Dendritic cell treated with granulocyte-macrophage colony-stimulating factor and Interleukin-4, amounts not matched to agents 40 ng/mL and 50 ng/mL, for 4 days (primary cell): Measurements from ENCODE around the gene BABAM2.
"Not testable (repeated sequence)": the region's sequence is repeated elsewhere in the genome, so short reads cannot be mapped to it uniquely, and the experiment has no call there.

Experiments used
- H3K27ac Mint-ChIP-seq: one replicate; pipeline ENCODE4 v1.8.0; 2022; ENCODE audit warnings: mild to moderate bottlenecking, mixed read lengths
- H3K27me3 Mint-ChIP-seq: one replicate; pipeline ENCODE4 v1.8.0; 2022; ENCODE audit warnings: mild to moderate bottlenecking, mixed read lengths
- H3K36me3 Mint-ChIP-seq: one replicate; pipeline ENCODE4 v1.8.0; 2022; ENCODE audit warnings: low read depth, mixed read lengths
- H3K4me1 Mint-ChIP-seq: one replicate; pipeline ENCODE4 v1.8.0; 2022; ENCODE audit warnings: low read depth, mixed read lengths
- H3K4me3 Mint-ChIP-seq: one replicate; pipeline ENCODE4 v1.8.0; 2022; ENCODE audit warnings: mild to moderate bottlenecking, moderate library complexity, mixed read lengths
- H3K9me3 Mint-ChIP-seq: one replicate; pipeline ENCODE4 v1.8.0; 2022; ENCODE audit warnings: mixed read lengths
- intact Hi-C: fragments of 100-400 bp; cut with micrococcal nuclease; formaldehyde crosslinking; loops from one replicate; pipeline ENCODE4 v1.15.0; 2022

Gene BABAM2

DNA sequence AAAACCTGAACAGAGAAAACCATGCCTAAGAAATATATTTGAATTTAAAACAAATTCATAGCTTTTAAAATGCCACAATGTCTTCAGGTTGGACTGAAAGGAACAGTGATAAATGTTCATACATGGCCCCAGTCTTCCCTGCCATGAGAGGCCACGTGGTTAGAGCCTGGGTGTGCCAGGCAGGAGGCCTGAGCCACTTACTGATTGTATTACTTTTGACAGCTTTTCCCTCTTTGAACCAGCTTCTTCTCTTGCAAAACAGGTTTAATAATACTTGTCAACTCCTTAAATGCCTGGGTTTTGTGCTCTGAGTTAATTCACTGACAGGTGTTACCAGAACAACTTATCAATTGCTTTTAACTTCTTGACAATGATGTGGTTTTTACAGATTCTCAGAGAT is 27.4 kb upstream of the BABAM2 start:
- peaks cover 30% of the 10 kb centered on the region for H3K4me1 Mint-ChIP-seq
- no peak overlapping the region for H3K4me3 Mint-ChIP-seq
- intact Hi-C loops = no loop called here
- no peak overlapping the region for H3K27ac Mint-ChIP-seq
- no peaks in the 10 kb centered on the region for H3K9me3 Mint-ChIP-seq
- no peaks in the 10 kb centered on the region for H3K36me3 Mint-ChIP-seq
- no peaks in the 10 kb centered on the region for H3K27me3 Mint-ChIP-seq

- H3K4me1 Mint-ChIP-seq = peaks cover 26% of the 10 kb centered on the region
- H3K4me3 Mint-ChIP-seq, H3K9me3 Mint-ChIP-seq, H3K27me3 Mint-ChIP-seq, intact Hi-C loops, H3K27ac Mint-ChIP-seq, H3K36me3 Mint-ChIP-seq: not testable (repeated sequence)
Measured at GRCh38 chr2:27863955-27864354, 26.6 kb upstream of the BABAM2 start.

- no peaks in the 10 kb centered on the region for H3K36me3 Mint-ChIP-seq
- H3K27ac Mint-ChIP-seq = no peak overlapping the region
- no peaks in the 10 kb centered on the region for H3K9me3 Mint-ChIP-seq
- H3K4me1 Mint-ChIP-seq = peaks cover 16% of the 10 kb centered on the region
- no peak overlapping the region for H3K4me3 Mint-ChIP-seq
- intact Hi-C loops = no loop called here
- no peaks in the 10 kb centered on the region for H3K27me3 Mint-ChIP-seq
Measured at GRCh38 chr2:27866237-27866636, 24.3 kb upstream of the BABAM2 start.

GRCh38 chr2:27869763-27870162 is 20.8 kb upstream of the BABAM2 start:
- H3K4me1 Mint-ChIP-seq = peaks cover 16% of the 10 kb centered on the region
- H3K36me3 Mint-ChIP-seq = no peaks in the 10 kb centered on the region
- no peak overlapping the region for H3K27ac Mint-ChIP-seq
- H3K27me3 Mint-ChIP-seq = no peaks in the 10 kb centered on the region
- intact Hi-C loops = no loop called here
- H3K9me3 Mint-ChIP-seq = no peaks in the 10 kb centered on the region
- H3K4me3 Mint-ChIP-seq = no peak overlapping the region

DNA sequence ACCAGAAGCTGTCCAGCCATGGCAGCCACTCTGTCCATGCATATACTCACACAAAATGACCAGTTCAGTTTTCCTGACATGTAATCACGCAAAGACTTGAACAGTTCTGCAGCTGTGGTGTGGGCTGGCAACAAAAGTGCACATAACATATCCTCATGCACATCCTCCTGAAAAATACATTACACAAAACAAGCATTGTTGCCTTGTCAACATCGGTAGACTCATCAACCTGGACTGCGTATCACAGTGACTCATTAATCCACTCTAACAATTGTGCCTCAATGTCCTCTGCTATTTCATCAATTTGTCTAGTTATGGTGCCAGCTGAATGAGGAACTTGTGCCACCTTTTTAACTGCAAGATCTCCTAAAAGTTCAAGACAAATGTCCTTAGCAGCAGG is 19.8 kb upstream of the BABAM2 start:
- Mint-ChIP-seq H3K4me1 (peaks cover 13% of the 10 kb centered on the region), H3K4me3 (no peak overlapping the region), H3K27me3 (no peaks in the 10 kb centered on the region), H3K9me3 (peaks cover 5% of the 10 kb centered on the region), H3K36me3 (peaks cover 3% of the 10 kb centered on the region), H3K27ac (no peak overlapping the region)
- intact Hi-C loops = no loop called here

- H3K4me1 Mint-ChIP-seq = peaks cover 6% of the 10 kb centered on the region
- no peak overlapping the region for H3K4me3 Mint-ChIP-seq
- H3K36me3 Mint-ChIP-seq = peaks cover 7% of the 10 kb centered on the region
- H3K27ac Mint-ChIP-seq = no peak overlapping the region
- intact Hi-C loops = no loop called here
- H3K27me3 Mint-ChIP-seq = no peaks in the 10 kb centered on the region
- peaks cover 10% of the 10 kb centered on the region for H3K9me3 Mint-ChIP-seq
Measured at GRCh38 chr2:27871802-27872201, 18.7 kb upstream of the BABAM2 start.

- Mint-ChIP-seq H3K4me1 (peaks cover 6% of the 10 kb centered on the region), H3K4me3 (no peak overlapping the region)
Measured at GRCh38 chr2:27873091-27873490, 17.4 kb upstream of the BABAM2 start.

DNA sequence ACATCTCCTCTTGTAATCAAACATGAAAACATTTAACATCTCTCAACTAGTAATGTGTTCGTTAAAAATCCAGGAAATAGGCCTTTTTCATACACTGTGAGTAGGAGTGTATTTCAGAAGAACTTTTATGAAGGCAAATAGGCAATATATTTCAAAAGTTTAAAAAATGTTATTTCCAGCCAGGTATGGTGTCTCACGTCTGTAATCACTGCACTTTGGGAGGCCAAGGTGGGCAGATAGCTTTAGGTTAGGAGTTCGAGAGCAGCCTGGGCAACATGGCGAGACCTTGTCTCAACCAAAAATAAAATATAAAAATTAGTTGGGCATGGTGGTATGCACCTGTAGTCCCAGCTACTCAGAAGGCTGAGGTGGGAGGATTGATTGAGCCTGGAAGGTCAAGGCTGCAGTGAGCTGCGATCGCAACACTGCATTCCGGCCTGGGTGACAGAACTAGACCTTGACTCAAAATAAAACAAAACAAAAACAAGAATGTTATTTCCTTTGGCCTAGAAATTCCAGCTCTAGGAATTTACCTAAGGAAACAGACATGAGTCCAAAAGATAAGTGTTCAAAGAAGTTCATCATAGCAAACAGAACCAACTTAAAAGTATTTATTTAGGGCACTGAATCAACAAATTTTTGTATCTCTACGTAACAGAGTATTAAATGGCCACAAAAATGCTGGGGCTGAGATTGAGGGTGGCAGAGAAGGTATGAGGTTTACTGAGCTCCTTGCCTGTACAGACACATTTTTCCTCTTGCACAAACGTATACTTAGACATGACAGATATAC is 15.2 kb upstream of the BABAM2 start:
- no peak overlapping the region for H3K4me3 Mint-ChIP-seq
- H3K36me3 Mint-ChIP-seq = peaks cover 7% of the 10 kb centered on the region
- peak overlapping the region; percentile 17 for H3K27ac Mint-ChIP-seq
- intact Hi-C loops = no loop called here
- no peaks in the 10 kb centered on the region for H3K27me3 Mint-ChIP-seq
- H3K9me3 Mint-ChIP-seq = peaks cover 22% of the 10 kb centered on the region
- peaks cover 6% of the 10 kb centered on the region for H3K4me1 Mint-ChIP-seq

More at GRCh38 chr2:27873091-27873490, 17.4 kb upstream of the BABAM2 start:
- Mint-ChIP-seq H3K27ac (no peak overlapping the region), H3K36me3 (peaks cover 7% of the 10 kb centered on the region), H3K27me3 (no peaks in the 10 kb centered on the region), H3K9me3 (peaks cover 10% of the 10 kb centered on the region)
- intact Hi-C loops = no loop called here

DNA sequence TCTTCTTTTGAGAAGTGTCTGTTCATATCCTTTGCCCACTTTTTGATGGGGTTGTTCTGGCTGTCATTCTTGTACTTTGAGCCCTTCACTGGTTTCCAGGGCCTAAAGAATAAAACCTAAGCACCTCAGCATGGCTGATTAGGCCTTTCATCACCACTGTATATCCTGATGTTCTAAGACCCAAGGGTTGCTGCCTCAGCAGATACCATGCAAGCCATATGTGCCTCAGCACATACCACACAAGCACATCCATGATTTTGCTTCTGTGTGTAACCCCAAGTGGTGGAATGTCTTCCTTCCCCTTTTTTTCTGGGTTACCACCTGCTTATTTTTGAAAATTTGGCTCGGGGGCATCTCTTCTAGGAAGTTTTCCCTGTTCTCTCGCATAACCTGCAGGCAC is 11.7 kb upstream of the BABAM2 start:
- Mint-ChIP-seq H3K4me1 (peaks cover 6% of the 10 kb centered on the region), H3K9me3 (peaks cover 30% of the 10 kb centered on the region), H3K27ac (no peak overlapping the region), H3K36me3 (peaks cover 7% of the 10 kb centered on the region), H3K4me3 (no peak overlapping the region), H3K27me3 (no peaks in the 10 kb centered on the region)
- intact Hi-C loops = no loop called here

DNA sequence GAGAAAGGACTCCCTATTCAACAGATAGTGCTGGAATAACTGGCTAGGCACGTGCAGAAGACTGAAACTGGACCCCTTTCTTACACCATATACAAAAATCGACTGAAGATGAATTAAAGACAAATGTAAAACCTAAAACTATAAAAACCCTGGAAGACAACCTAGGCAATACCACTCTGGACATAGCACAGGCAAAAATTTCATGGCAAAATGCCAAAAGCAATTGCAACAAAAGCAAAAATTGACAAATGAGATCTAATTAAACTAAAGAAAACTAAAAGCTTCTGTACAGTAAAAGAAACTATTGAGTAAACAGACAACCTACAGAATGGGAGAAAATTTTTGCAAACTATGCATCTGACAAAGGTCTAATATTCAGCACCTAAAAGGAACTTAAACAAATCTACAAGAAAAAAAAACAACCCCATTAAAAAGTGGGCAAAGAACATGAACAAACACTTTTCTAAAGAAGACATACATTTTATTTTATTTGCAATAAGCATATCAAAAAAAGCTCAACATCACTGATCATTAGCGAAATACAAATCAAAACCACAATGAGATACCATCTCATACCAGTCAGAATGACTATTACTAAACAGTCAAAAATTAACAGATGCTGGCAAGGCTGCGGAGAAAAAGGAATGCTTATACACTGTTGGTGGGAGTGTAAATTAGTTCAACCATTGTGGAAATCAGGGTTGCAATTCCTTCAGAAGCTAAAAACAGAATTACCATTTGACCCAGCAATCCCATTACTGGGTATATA is 8.5 kb upstream of the BABAM2 start:
- H3K36me3 Mint-ChIP-seq, H3K4me3 Mint-ChIP-seq, H3K4me1 Mint-ChIP-seq, H3K27me3 Mint-ChIP-seq, H3K27ac Mint-ChIP-seq, intact Hi-C loops: not testable (repeated sequence)
- peaks cover 21% of the 10 kb centered on the region for H3K9me3 Mint-ChIP-seq

DNA sequence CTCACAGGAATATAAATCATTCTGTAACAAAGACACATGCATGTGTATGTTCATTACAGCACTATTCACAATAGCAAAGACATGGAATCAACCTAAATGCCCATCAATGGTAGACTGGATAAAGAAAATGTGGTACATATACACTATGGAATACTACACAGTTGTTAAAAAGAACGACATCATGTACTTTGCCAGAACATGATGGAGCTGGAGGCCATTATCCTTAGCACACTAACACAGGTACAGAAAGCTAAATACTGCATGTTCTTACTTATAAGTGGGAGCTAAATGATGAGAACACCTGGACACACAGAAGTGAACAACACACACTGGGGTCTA is 8.0 kb upstream of the BABAM2 start:
- intact Hi-C loops, H3K4me1 Mint-ChIP-seq: not testable (repeated sequence)

DNA sequence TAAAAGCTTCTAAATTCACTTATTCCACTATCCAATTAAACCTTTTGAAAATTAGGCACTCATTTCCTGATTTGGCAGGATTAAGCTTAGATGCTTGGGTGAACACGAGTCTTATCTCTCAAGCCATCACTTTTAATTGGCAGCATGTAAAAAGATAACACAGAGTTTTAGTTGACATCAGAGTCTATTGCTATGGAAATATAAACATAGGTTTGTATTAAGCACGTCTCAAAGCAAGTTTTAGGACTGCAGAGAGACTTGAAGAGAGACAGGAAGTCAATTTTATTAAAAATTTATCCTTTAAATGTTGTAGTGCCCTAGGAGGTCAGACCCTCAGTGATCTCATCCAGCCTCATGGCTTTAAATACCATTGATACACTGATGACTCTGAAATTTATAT is 5.9 kb upstream of the BABAM2 start:
- H3K27me3 Mint-ChIP-seq = no peaks in the 10 kb centered on the region
- peaks cover 8% of the 10 kb centered on the region for H3K4me1 Mint-ChIP-seq
- no peaks in the 10 kb centered on the region for H3K36me3 Mint-ChIP-seq
- intact Hi-C loops = no loop called here
- no peak overlapping the region for H3K4me3 Mint-ChIP-seq
- peaks cover 15% of the 10 kb centered on the region for H3K9me3 Mint-ChIP-seq
- no peak overlapping the region for H3K27ac Mint-ChIP-seq

More for the DNA sequence above, 8.0 kb upstream of the BABAM2 start:
- H3K27ac Mint-ChIP-seq, H3K27me3 Mint-ChIP-seq, H3K4me3 Mint-ChIP-seq, H3K36me3 Mint-ChIP-seq: not testable (repeated sequence)
- peaks cover 21% of the 10 kb centered on the region for H3K9me3 Mint-ChIP-seq

DNA sequence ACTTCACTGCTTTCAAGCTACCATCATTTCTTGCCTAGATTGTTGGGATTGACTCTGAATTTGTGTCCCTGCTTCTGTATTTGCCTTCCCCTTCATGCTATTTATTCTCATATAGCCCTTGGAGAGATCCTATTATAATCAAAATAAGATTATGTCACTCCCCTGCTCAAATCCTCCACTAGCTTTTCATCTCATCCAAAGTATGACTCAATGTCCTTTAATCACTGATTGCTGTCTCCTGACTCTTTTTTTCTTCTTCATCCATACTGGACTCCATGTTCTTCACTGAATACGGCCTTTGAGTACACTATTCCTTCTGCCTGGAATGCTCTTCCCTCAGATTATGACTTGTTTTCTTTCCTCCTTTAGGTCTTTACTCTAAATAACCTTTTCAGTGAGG is 5.3 kb upstream of the BABAM2 start:
- no peak overlapping the region for H3K4me3 Mint-ChIP-seq
- peaks cover 14% of the 10 kb centered on the region for H3K4me1 Mint-ChIP-seq
- peaks cover 9% of the 10 kb centered on the region for H3K9me3 Mint-ChIP-seq
- no peaks in the 10 kb centered on the region for H3K27me3 Mint-ChIP-seq
- H3K36me3 Mint-ChIP-seq = peaks cover 6% of the 10 kb centered on the region
- intact Hi-C loops = loop anchor here (5.0 kb wide), 1 partner anchor 113 kb away; the partner anchor contains the start of gene MRPL33
- no peak overlapping the region for H3K27ac Mint-ChIP-seq

DNA sequence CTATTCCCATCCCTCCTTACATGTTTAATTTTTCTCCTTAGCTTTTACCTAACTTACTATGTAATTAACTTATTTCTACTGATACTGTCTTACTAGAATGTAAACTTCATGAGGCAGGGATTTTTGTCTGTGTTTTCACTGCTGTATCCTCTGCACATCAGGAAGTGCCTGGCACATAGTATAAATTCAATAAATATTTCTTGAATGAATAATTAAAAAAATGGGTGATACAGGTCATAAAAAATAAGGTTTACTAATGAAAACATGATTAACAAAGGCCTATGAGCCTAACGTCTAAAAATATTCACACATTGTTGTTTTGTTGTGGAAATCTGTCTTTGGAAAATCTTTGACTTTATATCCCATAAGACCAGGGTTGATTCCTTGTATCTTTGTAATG is 4.9 kb upstream of the BABAM2 start:
- intact Hi-C loops = loop anchor here (5.0 kb wide), 1 partner anchor 113 kb away; the partner anchor contains the start of gene MRPL33
- no peak overlapping the region for H3K4me3 Mint-ChIP-seq
- peaks cover 10% of the 10 kb centered on the region for H3K36me3 Mint-ChIP-seq
- H3K4me1 Mint-ChIP-seq = peaks cover 15% of the 10 kb centered on the region
- no peak overlapping the region for H3K27ac Mint-ChIP-seq
- no peaks in the 10 kb centered on the region for H3K27me3 Mint-ChIP-seq
- H3K9me3 Mint-ChIP-seq = peaks cover 5% of the 10 kb centered on the region
